SK-N-SH treated with all-trans-retinoic acid at 6 μM for 48 hours (cell line): ENCODE results near the gene NOP14.

Source experiments
- ATAC-seq: fragments of 200-7000 bp; cut with Tn5 transposase; 3 replicates; pipeline ENCODE4 v1.9.1; 2020; ENCODE audit warnings: mild to moderate bottlenecking, moderate library complexity
- BACH2 ChIP-seq: fragments of 250-450 bp; sonication (Bioruptor Pico); IDR thresholded peaks from 2 replicates; pipeline ENCODE4 v1.9.0; 2021; ENCODE audit warnings: mild to moderate bottlenecking, borderline replicate concordance
- CREB5 ChIP-seq: fragments of 250-450 bp; sonication (Bioruptor Pico); IDR thresholded peaks from 2 replicates; pipeline ENCODE4 v1.5.1; 2020; ENCODE audit warnings: low read depth, mild to moderate bottlenecking, moderate library complexity
- ESRRG ChIP-seq: fragments of 250-450 bp; sonication (Bioruptor Pico); IDR thresholded peaks from 2 replicates; pipeline ENCODE4 v1.6.1; 2021; ENCODE audit warnings: mild to moderate bottlenecking
- GLIS3 ChIP-seq: fragments of 250-450 bp; sonication (Bioruptor Pico); IDR thresholded peaks from 2 replicates; pipeline ENCODE4 v1.5.0; 2020; ENCODE audit warnings: mild to moderate bottlenecking, moderate library complexity
- ISL1 ChIP-seq: fragments of 250-450 bp; sonication (Bioruptor Pico); IDR thresholded peaks from 2 replicates; pipeline ENCODE4 v2.1.2; 2022; ENCODE audit warnings: mild to moderate bottlenecking, moderate library complexity
- OSR1 ChIP-seq: fragments of 250-450 bp; sonication (Bioruptor Pico); IDR thresholded peaks from 2 replicates; pipeline ENCODE4 v1.8.0; 2022; ENCODE audit warnings: moderate library complexity, mild to moderate bottlenecking, inconsistent platforms
- PPARA ChIP-seq: fragments of 250-450 bp; sonication (Bioruptor Pico); IDR thresholded peaks from 2 replicates; pipeline ENCODE4 v1.5.0; 2020; ENCODE audit warnings: mild to moderate bottlenecking, borderline replicate concordance
- RARB ChIP-seq: fragments of 250-450 bp; sonication (Bioruptor Pico); IDR thresholded peaks from 2 replicates; pipeline ENCODE4 v1.8.0; 2021; ENCODE audit warnings: mild to moderate bottlenecking, moderate library complexity
- SNAI2 ChIP-seq: fragments of 250-450 bp; sonication (Bioruptor Pico); IDR thresholded peaks from 2 replicates; pipeline ENCODE4 v1.5.0; 2020; ENCODE audit warnings: mild to moderate bottlenecking, moderate library complexity
- TCF4 ChIP-seq: fragments of 250-450 bp; sonication (Bioruptor Pico); IDR thresholded peaks from 2 replicates; pipeline ENCODE4 v1.8.0; 2021; ENCODE audit warnings: mild to moderate bottlenecking, moderate library complexity, borderline replicate concordance
- TOX ChIP-seq: fragments of 250-450 bp; sonication (Bioruptor Pico); IDR thresholded peaks from 2 replicates; pipeline ENCODE4 v1.8.0; 2021; ENCODE audit warnings: mild to moderate bottlenecking, moderate library complexity, borderline replicate concordance
- TSHZ2 ChIP-seq: fragments of 250-450 bp; sonication (Bioruptor Pico); IDR thresholded peaks from 2 replicates; pipeline ENCODE4 v1.5.0; 2020; ENCODE audit warnings: mild to moderate bottlenecking, moderate library complexity
- ZC3H10 ChIP-seq: fragments of 250-450 bp; sonication (Bioruptor Pico); IDR thresholded peaks from 2 replicates; pipeline ENCODE4 v1.5.1; 2021; ENCODE audit warnings: mild to moderate bottlenecking, moderate library complexity
- ZFP3 ChIP-seq: fragments of 250-450 bp; sonication (Bioruptor Pico); IDR thresholded peaks from 2 replicates; pipeline ENCODE4 v1.5.0; 2020; ENCODE audit warnings: mild to moderate bottlenecking, moderate library complexity
- ZNF70 ChIP-seq: fragments of 450-650 bp; formaldehyde crosslinking; IDR thresholded peaks from 2 replicates; pipeline ENCODE4 v1.5.0; 2020; ENCODE audit warnings: mild to moderate bottlenecking, moderate library complexity
- TF ChIP-seq, protein P1 (sequence below): fragments of 250-450 bp; sonication (Bioruptor Pico); IDR thresholded peaks from 2 replicates; pipeline ENCODE4 v1.8.0; 2020; ENCODE audit warnings: mild to moderate bottlenecking, moderate library complexity, borderline replicate concordance
- TF ChIP-seq, protein P2 (sequence below): fragments of 250-450 bp; sonication (Bioruptor Pico); IDR thresholded peaks from 2 replicates; pipeline ENCODE4 v1.8.0; 2021; ENCODE audit warnings: low read depth, mild to moderate bottlenecking, moderate library complexity, borderline replicate concordance

NOP14 gene

GRCh38 chr4:3009422-3009821 lies 46.2 kb upstream of the NOP14 start:
- ATAC-seq = peak; percentile 40; the same call in 1 of the 3 replicates
- TF ChIP-seq ZFP3 (CRISPR knock-in tag) = no peak
- TF ChIP-seq, all 23 proteins: peak for 0

GRCh38 chr4:3007724-3008123 lies 44.5 kb upstream of the NOP14 start:
- no peak for ATAC-seq
- TF ChIP-seq OSR1 = no peak
- TF ChIP-seq PPARA (CRISPR knock-in tag) = no peak
- no peak for TF ChIP-seq ZC3H10
- TF ChIP-seq ISL1 (CRISPR knock-in tag) = no peak
- TF ChIP-seq CREB5 (CRISPR knock-in tag) = no peak
- no peak for TF ChIP-seq ESRRG (CRISPR knock-in tag)
- no peak for TF ChIP-seq ZNF70 (CRISPR knock-in tag)
- TF ChIP-seq TSHZ2 (CRISPR knock-in tag) = no peak
- TF ChIP-seq TOX = no peak
- TF ChIP-seq, protein P1, sequence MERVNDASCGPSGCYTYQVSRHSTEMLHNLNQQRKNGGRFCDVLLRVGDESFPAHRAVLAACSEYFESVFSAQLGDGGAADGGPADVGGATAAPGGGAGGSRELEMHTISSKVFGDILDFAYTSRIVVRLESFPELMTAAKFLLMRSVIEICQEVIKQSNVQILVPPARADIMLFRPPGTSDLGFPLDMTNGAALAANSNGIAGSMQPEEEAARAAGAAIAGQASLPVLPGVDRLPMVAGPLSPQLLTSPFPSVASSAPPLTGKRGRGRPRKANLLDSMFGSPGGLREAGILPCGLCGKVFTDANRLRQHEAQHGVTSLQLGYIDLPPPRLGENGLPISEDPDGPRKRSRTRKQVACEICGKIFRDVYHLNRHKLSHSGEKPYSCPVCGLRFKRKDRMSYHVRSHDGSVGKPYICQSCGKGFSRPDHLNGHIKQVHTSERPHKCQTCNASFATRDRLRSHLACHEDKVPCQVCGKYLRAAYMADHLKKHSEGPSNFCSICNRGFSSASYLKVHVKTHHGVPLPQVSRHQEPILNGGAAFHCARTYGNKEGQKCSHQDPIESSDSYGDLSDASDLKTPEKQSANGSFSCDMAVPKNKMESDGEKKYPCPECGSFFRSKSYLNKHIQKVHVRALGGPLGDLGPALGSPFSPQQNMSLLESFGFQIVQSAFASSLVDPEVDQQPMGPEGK (CRISPR knock-in tag) = no peak
- no peak for TF ChIP-seq RARB (CRISPR knock-in tag)

GRCh38 chr4:2996415-2996814 lies 33.2 kb upstream of the NOP14 start:
- TF ChIP-seq, protein P2, sequence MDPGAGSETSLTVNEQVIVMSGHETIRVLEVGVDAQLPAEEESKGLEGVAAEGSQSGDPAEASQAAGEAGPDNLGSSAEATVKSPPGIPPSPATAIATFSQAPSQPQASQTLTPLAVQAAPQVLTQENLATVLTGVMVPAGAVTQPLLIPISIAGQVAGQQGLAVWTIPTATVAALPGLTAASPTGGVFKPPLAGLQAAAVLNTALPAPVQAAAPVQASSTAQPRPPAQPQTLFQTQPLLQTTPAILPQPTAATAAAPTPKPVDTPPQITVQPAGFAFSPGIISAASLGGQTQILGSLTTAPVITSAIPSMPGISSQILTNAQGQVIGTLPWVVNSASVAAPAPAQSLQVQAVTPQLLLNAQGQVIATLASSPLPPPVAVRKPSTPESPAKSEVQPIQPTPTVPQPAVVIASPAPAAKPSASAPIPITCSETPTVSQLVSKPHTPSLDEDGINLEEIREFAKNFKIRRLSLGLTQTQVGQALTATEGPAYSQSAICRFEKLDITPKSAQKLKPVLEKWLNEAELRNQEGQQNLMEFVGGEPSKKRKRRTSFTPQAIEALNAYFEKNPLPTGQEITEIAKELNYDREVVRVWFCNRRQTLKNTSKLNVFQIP (CRISPR knock-in tag) = no peak
- no peak for TF ChIP-seq TCF4 (CRISPR knock-in tag)
- no peak for TF ChIP-seq SNAI2 (CRISPR knock-in tag)
- no peak for TF ChIP-seq CREB5 (CRISPR knock-in tag)
- no peak for TF ChIP-seq GLIS3 (CRISPR knock-in tag)
- TF ChIP-seq, protein P1 (CRISPR knock-in tag) = no peak
- TF ChIP-seq ZFP3 (CRISPR knock-in tag) = no peak
- no peak for TF ChIP-seq BACH2
- no peak for TF ChIP-seq TSHZ2 (CRISPR knock-in tag)
- no peak for TF ChIP-seq TOX
- ATAC-seq = no peak
